GM12873 (cell line): ENCODE results near the gene APH1B.

Source experiments
- TF ChIP-seq, protein P1 (sequence below): IDR thresholded peaks from 2 replicates; pipeline ENCODE4 v1.5.1; 2012; ENCODE audit warnings: low read depth, mild to moderate bottlenecking, moderate library complexity, low read length, control low read depth; ENCODE audit not compliant: insufficient read depth; ENCODE audit errors: missing control alignments

APH1B gene

DNA sequence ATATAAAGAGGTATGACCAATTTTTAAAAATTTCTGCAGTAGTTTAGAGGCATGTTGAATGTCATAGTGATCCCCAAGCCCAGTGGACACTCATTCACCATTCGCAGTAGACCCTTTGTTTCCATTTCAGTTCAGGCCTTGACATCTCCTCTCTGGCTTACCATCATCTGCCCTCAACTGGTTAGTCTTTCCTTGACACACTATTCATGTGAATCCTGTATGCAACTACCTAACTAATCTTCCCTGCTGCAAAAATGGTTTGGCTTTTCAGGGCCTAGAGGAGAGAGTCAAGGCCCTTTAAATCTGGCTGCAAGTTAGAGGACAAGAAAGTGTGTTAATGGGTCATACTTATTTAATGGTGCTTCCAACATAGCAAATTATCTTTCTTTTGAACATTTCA lies 10.9 kb downstream of the APH1B start:
- TF ChIP-seq, protein P1, sequence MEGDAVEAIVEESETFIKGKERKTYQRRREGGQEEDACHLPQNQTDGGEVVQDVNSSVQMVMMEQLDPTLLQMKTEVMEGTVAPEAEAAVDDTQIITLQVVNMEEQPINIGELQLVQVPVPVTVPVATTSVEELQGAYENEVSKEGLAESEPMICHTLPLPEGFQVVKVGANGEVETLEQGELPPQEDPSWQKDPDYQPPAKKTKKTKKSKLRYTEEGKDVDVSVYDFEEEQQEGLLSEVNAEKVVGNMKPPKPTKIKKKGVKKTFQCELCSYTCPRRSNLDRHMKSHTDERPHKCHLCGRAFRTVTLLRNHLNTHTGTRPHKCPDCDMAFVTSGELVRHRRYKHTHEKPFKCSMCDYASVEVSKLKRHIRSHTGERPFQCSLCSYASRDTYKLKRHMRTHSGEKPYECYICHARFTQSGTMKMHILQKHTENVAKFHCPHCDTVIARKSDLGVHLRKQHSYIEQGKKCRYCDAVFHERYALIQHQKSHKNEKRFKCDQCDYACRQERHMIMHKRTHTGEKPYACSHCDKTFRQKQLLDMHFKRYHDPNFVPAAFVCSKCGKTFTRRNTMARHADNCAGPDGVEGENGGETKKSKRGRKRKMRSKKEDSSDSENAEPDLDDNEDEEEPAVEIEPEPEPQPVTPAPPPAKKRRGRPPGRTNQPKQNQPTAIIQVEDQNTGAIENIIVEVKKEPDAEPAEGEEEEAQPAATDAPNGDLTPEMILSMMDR = no peak

DNA sequence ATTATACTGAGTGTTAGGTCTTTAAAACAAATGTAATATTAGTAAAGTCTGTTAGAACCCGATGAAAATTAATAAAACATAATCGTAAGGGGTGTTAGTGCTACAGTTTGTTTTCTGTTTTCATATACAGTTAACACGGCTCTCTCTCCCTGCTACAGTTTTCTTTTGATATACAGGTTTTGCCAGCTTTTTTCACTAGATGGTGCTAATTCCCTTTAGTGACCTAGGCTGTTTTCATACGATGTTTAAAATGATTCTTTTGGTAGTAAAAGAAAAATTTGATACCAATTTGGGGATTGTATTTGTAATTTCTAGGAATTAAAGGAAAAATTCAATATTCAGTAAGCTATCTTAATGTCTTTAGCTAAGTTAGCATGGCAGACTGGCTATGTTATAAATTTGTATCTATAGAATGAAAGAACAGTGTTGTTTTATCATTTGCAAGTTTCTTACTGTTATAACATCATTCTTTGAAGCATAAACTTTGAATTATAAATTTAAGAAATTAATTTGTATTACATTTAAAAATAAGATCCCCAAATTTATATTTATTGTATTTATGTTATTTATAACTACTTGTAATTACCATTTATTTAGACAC lies 11.5 kb downstream of the APH1B start:
- TF ChIP-seq, protein P1 = peak; percentile 51

DNA sequence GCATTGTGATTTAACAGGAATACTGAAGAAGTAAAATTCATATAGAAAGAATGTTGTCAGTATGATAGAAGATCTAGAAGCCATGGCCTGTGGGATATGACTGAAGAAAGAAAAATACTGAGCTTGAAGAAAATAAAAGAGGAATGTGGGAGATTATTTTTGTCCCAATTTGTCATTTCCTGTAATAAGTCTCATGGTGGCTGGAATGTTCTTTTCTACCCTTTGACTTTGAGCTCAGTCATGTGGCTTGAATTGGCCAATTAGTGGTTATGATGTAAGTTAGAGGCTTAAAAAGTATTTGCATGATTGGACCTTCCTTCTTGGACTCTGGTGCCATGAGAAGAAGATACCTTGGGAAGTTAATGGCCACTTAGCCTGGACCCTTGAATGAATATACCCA lies 14.1 kb downstream of the APH1B start:
- TF ChIP-seq, protein P1 = no peak

DNA sequence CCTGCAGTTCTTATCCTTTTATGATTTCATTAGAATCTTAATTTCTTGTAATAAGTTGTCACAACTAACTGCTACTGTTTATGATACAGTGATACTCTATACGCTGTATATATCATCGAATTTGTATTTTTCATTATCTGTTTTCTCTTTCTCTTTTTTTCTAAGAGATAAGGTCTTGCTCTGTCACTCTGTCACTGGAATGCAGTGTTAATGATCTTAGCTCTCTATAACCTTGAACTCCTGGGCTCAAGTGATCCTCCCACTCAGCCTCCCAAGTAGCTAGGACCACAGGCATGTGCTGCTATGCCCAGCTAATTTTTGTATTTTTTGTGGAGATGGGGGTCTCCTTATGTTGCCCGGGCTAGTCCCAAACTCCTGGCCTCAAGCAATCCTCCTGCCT lies 14.8 kb downstream of the APH1B start:
- TF ChIP-seq, protein P1 = no peak

DNA sequence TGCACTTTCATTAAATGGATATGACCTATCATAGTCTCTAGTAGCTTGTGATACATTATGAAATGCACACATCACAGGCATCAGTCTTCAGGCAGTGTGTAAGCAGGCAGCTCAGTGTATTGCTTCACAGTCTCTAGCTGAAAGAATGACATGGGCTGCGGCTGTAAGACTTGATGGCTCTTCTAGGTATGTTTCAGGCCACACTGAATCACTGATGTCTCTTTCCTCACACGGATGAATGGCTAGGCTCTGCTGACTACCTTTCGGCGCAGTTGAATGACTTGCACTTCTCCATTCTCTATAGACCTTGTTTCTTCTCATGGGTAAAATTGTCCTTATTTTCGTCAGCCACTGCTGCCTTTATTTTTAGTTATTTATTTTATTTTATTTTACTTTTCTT lies 15.4 kb downstream of the APH1B start:
- TF ChIP-seq, protein P1 = no peak

DNA sequence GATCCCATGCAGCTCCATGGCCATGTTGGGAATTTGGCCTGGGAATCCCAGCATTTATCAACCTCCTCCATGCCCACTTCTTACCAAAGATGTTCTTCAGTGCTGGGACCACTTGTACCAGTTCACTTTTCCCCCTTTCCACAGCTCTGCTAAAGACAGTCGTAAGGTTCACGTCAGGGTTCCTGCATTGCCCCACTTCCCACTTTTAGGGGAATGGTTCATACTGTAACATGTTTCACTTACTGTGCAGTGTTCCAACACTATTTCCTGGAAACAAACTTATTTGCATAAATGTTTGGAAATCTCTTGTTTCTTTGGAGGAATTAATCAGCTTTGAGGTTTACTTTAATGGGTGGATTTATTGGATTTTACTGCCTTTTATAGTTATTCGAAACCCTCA lies 17.0 kb downstream of the APH1B start:
- TF ChIP-seq, protein P1 = no peak

DNA sequence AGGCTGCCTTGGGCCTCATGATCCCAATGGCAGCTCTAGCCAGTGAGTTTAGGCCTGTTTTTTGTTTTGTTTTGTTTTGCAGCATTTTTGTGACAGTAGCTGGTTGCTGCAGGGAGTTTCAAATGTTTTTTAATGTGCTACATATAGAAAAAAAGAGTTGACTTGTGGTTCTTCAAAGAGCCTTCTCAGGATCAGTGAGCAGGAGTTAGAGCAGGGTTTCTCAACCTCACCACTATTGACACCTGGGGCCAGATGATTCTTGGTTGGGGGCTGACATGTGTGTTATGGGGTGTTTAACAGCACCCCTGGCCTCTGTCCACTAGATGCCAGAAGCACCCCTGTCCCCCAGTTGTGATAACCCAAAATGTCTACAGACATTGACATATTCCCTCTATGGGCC lies 17.9 kb downstream of the APH1B start:
- TF ChIP-seq, protein P1 = no peak

DNA sequence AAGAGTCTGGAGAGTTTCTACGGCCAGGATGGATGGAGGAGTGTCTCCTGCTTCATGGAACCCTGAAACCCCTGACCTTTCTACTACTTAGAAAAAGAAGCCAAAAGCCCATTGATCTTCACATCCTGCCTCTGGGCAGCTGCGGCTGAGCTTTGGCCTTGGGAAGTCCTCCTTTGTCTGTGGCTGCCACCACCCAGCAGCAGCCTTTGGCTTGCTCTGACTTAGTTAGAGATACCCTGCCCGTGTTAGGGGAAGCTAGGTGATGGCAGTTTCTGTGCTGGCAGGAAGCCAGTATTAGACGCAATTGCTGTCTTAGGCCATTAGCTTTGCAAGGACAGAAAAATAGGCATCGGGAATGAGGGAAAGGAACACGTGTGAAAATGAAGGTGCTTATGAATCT lies 18.8 kb downstream of the APH1B start:
- TF ChIP-seq, protein P1 = no peak
